Body of pancreas (tissue), 4 donors: ENCODE results near the gene CHSY1.

ENCODE experiments used
- POLR2A ChIP-seq, 3 donors: fragments of 450-650 bp; IDR thresholded peaks; one replicate each; pipeline ENCODE4 v1.6.1; 2016; ENCODE audit warnings: antibody characterized with exemption in 3 of 3, mild to moderate bottlenecking in 2 of 3
- TF ChIP-seq, protein P1 (sequence below), 7 experiments: fragments of 450-650 bp in 4 of 7; fragments of 200-600 bp in 3 of 7; sonication (generic) in 3 of 7; IDR thresholded peaks; one replicate each; pipeline ENCODE4 v1.5.1; 2016 to 2019; ENCODE audit warnings: antibody characterized with exemption in 7 of 7

DNA sequence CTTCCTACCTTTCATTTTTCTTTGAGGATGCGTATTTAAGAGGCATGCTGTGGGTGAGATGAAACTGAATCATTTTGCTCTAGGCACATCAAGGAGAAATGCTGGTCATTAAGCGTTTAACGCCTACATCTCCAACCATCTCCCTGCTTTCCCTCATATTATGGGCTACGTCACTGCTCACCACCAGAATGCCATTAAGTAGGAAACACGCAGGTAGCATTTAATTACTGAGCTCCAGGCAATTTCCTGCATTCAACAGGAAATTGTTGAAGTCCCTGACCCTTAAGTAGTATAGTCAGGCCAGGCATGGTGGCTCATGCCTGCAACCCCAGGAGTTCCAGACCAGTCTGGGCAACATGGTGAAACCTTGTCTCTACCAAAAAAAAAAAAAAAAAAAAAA lies 66.1 kb downstream of the CHSY1 start:
- TF ChIP-seq, protein P1, sequence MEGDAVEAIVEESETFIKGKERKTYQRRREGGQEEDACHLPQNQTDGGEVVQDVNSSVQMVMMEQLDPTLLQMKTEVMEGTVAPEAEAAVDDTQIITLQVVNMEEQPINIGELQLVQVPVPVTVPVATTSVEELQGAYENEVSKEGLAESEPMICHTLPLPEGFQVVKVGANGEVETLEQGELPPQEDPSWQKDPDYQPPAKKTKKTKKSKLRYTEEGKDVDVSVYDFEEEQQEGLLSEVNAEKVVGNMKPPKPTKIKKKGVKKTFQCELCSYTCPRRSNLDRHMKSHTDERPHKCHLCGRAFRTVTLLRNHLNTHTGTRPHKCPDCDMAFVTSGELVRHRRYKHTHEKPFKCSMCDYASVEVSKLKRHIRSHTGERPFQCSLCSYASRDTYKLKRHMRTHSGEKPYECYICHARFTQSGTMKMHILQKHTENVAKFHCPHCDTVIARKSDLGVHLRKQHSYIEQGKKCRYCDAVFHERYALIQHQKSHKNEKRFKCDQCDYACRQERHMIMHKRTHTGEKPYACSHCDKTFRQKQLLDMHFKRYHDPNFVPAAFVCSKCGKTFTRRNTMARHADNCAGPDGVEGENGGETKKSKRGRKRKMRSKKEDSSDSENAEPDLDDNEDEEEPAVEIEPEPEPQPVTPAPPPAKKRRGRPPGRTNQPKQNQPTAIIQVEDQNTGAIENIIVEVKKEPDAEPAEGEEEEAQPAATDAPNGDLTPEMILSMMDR (IDR thresholded peaks at IDR 0.05): no peak
- no peak for TF ChIP-seq POLR2A (IDR thresholded peaks at IDR 0.05)
